8988T (cell line): ENCODE data around the gene FARP2.
A peak's percentile ranks its signal among the peaks of the same experiment; 100 is the strongest.

Experiments used
- DNase-seq: peaks from one replicate; pipeline ENCODE4 v3.0.0; 2011

The FARP2 gene

GRCh38 chr2:241329669-241330615 is 26.1 kb upstream of the FARP2 start:
- no peak for DNase-seq

DNA sequence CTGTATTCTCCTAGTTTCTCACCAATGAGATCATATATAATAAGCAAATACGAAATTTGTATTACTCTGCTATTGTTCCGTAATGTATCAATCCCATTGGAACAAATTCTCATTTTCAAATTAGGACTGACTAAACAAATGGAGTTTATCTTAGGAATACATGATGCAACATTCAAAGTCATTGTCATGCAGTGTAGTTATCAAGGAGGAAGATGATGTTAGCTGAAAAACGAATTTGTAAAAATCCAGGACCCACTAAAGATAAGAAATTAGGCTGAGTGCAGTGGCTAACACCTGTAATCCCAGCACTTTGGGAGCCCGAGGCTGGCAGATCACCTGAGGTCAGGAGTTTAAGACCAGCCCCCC is 25.5 kb upstream of the FARP2 start:
- DNase-seq = no peak

GRCh38 chr2:241334813-241335212 is 21.3 kb upstream of the FARP2 start:
- DNase-seq = no peak

DNA sequence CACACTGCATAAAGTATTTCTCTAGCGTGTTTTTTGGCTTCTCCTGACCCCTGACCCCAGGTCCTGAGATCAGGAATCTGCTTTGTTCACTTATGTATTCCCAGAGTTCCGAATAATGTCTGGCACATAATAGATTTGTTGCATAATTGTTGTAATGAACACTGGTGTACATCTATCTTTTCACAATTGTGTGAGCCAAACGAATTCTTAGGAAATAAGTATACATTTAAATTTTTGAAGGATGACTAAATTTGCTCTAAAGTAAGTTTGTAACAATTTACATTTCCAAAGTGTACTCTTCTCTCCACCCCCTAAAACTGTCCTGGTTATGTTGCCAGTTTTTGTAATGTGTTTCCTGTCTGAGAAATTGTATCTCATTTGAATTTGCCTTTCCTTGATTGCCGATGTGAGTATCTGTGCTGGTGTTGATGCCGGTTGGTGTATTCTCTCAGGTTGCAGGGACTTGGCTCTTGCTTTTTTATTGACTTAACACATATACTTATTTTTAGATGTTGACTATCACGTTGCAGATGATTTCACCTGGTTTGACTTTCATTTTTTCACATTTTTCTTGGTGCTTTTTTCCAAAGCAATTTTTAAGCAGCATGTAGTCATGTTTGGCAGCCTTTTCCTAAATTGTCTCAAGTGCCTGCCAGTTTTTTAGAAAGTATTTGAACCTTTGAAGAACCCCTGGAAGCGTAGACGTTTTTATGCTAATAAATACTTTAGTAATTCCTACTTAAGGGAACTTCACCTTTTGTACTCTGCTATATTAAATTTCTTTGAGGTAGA is 16.1 kb upstream of the FARP2 start:
- no peak for DNase-seq

DNA sequence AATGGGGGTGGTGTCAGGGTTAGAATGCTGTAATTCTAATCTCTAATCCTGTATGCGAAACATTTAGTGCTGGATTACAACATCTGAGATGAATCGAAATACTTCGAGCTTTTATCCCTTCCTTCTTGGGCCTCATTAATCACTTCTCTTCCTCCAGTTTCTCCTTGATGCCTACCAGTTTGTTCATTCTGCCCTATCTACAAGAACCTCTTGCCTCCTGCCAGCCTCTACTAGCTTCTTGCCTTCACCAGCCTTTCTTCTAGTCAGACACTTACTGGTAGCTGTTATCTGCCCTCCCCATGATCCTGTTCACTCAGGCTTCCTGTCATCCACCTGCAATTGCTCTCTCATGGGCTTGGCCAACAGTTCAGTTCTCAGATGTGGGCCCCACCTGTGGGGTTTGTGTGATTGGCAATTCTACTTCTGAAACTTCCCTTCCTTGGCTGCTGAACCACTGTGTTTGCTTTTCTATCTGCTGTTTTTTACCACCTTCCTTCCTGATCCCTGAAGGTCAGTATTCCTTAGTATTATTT is 15.4 kb upstream of the FARP2 start:
- no peak for DNase-seq

DNA sequence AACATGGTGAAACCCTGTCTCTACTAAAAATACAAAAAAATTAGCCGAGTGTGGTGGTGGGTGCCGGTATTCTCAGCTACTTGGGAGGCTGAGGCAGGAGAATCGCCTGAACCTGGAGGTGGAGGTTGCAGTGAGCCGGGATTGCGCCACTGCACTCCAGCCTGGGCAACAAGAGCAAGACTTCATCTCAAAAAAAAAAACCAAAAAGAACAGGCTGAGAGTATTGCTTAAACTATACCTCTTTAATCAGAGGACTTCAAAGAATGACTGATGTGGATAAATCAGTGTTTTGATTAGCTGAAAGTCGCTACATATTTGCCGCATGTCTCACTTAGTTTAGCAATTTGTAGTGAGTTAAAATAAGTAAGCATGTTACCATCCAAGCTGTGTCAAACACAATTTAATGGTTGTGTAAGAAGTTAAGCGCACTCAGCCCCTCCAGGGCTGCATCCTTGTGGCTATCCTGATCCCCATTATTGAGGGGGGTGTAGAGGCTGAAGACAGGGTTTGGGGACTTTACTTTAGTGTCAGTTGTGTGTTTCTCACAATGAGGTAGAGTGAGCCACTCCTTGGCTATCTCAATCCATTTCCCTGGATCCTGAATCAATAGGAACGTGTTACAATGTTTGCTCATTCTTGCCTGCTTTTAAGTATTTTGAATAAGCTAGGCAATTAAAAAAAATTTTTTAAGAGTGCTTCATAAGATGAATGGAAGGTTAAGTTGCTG is 11.0 kb upstream of the FARP2 start:
- no peak for DNase-seq

- no peak for DNase-seq
Measured at GRCh38 chr2:241349941-241350340, 6.1 kb upstream of the FARP2 start.

DNA sequence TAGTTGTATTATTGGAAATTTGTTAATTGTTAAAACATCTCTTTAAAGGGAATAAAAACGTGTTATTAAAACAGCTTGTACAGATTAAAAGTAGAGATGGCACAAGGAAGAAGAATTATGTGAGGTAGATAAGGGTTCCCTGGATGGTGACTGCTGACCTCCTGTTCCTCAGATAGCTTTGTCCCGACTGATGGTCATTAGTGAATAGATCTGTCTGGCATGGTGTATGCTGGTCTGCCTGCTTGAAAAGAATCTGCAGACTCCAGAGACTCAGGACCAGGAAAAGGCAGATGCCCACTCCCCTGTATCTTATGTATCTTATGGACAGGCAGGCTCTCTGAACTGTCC is 5.6 kb upstream of the FARP2 start:
- DNase-seq = no peak

GRCh38 chr2:241350878-241351639 is 5.0 kb upstream of the FARP2 start:
- DNase-seq = no peak

GRCh38 chr2:241351640-241352031 is 4.4 kb upstream of the FARP2 start:
- no peak for DNase-seq

DNA sequence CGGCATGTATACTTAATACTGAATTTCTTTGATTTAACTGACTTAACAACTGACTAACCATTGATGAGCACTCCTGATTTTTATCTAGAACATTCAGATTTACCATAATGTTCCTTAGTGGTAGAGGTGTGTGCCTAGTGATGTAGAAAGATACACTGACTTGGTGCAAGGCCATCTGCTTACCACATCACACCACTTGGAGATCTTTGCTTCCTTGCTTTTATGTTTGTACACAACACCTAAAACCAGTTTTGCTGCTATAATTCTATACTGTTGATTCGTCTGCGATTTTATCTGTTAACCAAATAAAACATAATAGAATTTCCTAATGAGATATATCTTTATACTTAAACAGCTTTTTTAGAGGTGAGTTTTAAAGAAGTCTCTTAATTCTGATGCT is 3.9 kb upstream of the FARP2 start:
- DNase-seq = no peak

- DNase-seq = peak; percentile 39
Measured at GRCh38 chr2:241354668-241355658, 1.1 kb upstream of the FARP2 start.

GRCh38 chr2:241356871-241357260 is 781 bp downstream of the FARP2 start:
- DNase-seq = no peak

GRCh38 chr2:241357531-241357930 is 1.4 kb downstream of the FARP2 start:
- no peak for DNase-seq

DNA sequence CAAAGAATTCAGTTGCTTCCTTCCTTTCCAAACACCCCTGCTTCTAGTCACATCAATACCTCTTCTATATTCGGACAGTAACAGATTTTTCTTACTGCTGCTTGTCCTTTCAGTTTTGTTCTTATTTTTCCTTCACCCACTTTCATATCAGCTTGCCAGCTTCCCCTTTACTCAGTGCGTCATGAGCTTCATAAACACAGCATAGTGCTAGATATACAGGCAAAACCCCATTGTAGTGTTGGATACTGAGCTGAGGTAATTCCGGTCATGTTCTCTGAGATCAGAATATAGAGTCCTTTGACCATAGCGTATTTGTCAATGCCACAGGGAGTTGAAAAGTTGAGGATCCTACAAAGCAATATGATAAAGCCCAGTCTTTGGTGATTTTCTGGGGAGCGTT is 2.4 kb downstream of the FARP2 start:
- no peak for DNase-seq

- DNase-seq = no peak
Measured at GRCh38 chr2:241359481-241360045, 3.5 kb downstream of the FARP2 start.

DNA sequence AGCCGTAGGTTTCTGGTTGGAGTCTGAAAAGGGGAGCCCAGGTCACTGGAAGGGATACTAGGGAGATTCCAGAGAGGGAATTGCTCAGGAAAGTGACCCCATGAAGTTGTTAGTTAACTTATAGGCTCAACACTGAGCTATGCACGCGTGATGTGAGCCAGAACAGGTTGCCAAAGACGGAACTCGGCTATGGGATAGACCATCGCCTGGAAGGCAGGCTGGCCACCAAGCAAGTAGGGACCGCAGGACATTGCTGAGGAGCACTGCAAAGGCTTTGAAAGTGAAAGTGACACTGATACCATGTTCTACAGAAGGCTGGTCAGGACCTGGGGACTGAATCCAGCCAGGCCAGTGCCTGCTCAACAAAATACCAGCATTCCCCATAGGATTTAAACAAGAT is 7.3 kb downstream of the FARP2 start:
- DNase-seq = no peak

DNA sequence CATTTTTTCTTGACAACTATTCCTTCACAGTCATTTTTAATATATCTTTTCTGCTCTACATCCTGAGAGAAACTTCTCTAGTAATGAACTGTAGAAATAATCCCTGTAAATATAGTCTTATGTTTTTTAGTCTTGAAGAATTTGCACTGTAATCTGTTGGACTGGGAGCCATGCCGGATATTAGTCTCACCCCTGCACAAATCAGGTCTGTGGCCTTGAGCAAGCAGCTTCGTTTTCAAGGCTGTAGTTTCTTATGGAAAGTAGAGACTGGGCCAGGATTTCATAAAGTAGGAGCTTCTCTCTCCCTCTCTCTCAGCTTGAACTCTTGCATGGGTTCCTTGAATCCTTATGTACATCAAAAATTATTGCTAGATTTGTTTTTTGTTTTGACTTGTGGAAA is 8.7 kb downstream of the FARP2 start:
- DNase-seq = no peak

DNA sequence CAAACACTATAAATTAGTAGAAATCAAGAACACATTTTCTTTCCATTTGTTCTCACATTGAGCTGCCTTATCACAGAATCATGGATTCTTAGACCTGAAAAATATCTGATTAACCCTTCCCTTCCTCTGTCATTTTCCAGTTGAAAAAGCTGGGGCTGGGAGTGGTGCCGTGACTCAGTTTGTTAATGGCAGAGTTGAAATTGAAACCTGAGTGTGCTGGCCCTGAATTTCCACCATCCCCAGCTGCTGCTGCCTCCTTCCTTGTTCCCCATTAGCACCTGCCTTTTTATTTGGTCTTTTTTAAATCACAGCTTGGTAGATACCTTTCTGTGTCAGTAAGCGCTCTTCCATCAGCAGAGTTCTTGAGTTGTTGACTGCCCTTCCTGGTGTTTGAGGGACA is 10.6 kb downstream of the FARP2 start:
- DNase-seq = no peak

GRCh38 chr2:241368643-241369042 is 12.6 kb downstream of the FARP2 start:
- no peak for DNase-seq
